Hepatocyte (in vitro differentiated cells): ENCODE measurements around the gene ULK1. TPM values are rescaled to one million over a fixed set of nuclear protein-coding genes. Genes with fewer than 3 reads are reported as not detected.

ENCODE experiments used
- DNase-seq: peaks from one replicate; pipeline ENCODE4 v3.0.0-alpha.2; 2016; ENCODE audit warnings: low spot score
- H2AFZ ChIP-seq: fragments of 200-600 bp; sonication (generic); 2 replicates; pipeline ENCODE4 v1.6.0; 2016; ENCODE audit warnings: antibody characterized with exemption, mild to moderate bottlenecking
- H3K27ac ChIP-seq: fragments of 200-600 bp; sonication (generic); 2 replicates; pipeline ENCODE4 v1.5.1; 2016; ENCODE audit warnings: mild to moderate bottlenecking
- H3K27me3 ChIP-seq: fragments of 200-600 bp; sonication (generic); 2 replicates; pipeline ENCODE4 v1.6.1; 2016
- H3K36me3 ChIP-seq: fragments of 200-600 bp; sonication (generic); replicated peaks from 2 replicates; pipeline ENCODE4 v1.5.1; 2016; ENCODE audit warnings: low read depth; ENCODE audit not compliant: insufficient read depth
- H3K4me1 ChIP-seq: fragments of 200-600 bp; sonication (generic); 2 replicates; pipeline ENCODE4 v1.5.1; 2016; ENCODE audit warnings: mild to moderate bottlenecking, moderate library complexity; ENCODE audit not compliant: insufficient read depth
- H3K4me2 ChIP-seq: fragments of 200-600 bp; sonication (generic); 2 replicates; pipeline ENCODE4 v1.6.0; 2016
- H3K4me3 ChIP-seq: fragments of 200-600 bp; sonication (generic); 2 replicates; pipeline ENCODE4 v1.5.1; 2016; ENCODE audit warnings: mild to moderate bottlenecking
- H3K79me2 ChIP-seq: fragments of 200-600 bp; sonication (generic); 2 replicates; pipeline ENCODE4 v1.6.0; 2017; ENCODE audit warnings: mild to moderate bottlenecking
- H3K9me2 ChIP-seq: fragments of 200-600 bp; sonication (generic); replicated peaks from 2 replicates; pipeline ENCODE4 v1.6.0; 2017; ENCODE audit warnings: mild to moderate bottlenecking; ENCODE audit not compliant: insufficient read depth
- H3K9me3 ChIP-seq: fragments of 200-600 bp; sonication (generic); 2 replicates; pipeline ENCODE4 v1.5.1; 2016; ENCODE audit warnings: low read depth, mild to moderate bottlenecking
- H4K20me1 ChIP-seq: fragments of 200-600 bp; sonication (generic); 2 replicates; pipeline ENCODE4 v1.6.0; 2016; ENCODE audit warnings: mild to moderate bottlenecking; ENCODE audit not compliant: insufficient read depth, poor library complexity, severe bottlenecking
- CTCF ChIP-seq: fragments of 200-600 bp; sonication (generic); IDR thresholded peaks from 2 replicates; pipeline ENCODE4 v1.5.1; 2016; ENCODE audit warnings: antibody characterized with exemption, mild to moderate bottlenecking; ENCODE audit not compliant: poor library complexity
- EZH2 ChIP-seq: fragments of 200-600 bp; sonication (generic); IDR thresholded peaks from 2 replicates; pipeline ENCODE4 v1.6.1; 2016; ENCODE audit warnings: antibody characterized with exemption, mild to moderate bottlenecking, borderline replicate concordance
- EZH2phosphoT487 ChIP-seq: fragments of 200-600 bp; sonication (generic); IDR thresholded peaks from one replicate; pipeline ENCODE4 v1.6.1; 2018; ENCODE audit warnings: antibody characterized with exemption, mild to moderate bottlenecking, low read depth, moderate library complexity; ENCODE audit not compliant: unreplicated experiment, severe bottlenecking
- WGBS: methylation state at CpG from one replicate; pipeline ENCODE4 v1.1.6; 2016; ENCODE audit warnings: low lambda C conversion rate; ENCODE audit errors: missing lambda C conversion rate; 5-methylcytosine and 5-hydroxymethylcytosine counted together
- polyA plus RNA-seq: library from polyadenylated mRNA; unstranded; fragments of >200 nt; fragmentation: Nextera tagmentation; extraction: Ambion mirVana; gene quantifications from 2 replicates; pipeline ENCODE4 v1.2.1, GENCODE V29; 2016
- total RNA-seq: library from RNA; depleted of rRNA; stranded (reverse); fragments of >200 nt; gene quantifications from 2 replicates; pipeline ENCODE4 v1.2.3, GENCODE V29; 2014

ULK1 gene
- total and polyA plus RNA-seq, 2 experiments from 2014 or later, result 9.4 to 11.0 TPM

GRCh38 chr12:131853832-131854797 lies 40.3 kb upstream of the ULK1 start:
- WGBS, result 91% methylated on average over 35 of the region's 35 CpGs
- Histone ChIP-seq H3K27me3 (no peaks in the 10 kb centered on the region), H3K79me2 (no peaks in the 10 kb centered on the region), H3K27ac (no peak overlapping the region), H3K4me3 (no peak overlapping the region), H3K36me3 (no peaks in the 10 kb centered on the region), H3K4me1 (no peaks in the 10 kb centered on the region), H3K9me3 (no peaks in the 10 kb centered on the region), H4K20me1 (no peaks in the 10 kb centered on the region), H3K4me2 (no peak overlapping the region), H3K9me2 (no peaks in the 10 kb centered on the region), H2AFZ (no peak overlapping the region)
- DNase-seq, result no peak
- TF ChIP-seq EZH2 (no peak), EZH2phosphoT487 (no peak)

GRCh38 chr12:131854861-131855476 lies 39.5 kb upstream of the ULK1 start:
- Histone ChIP-seq H3K9me3 (no peaks in the 10 kb centered on the region), H3K9me2 (no peaks in the 10 kb centered on the region), H3K4me2 (no peak overlapping the region), H3K27ac (no peak overlapping the region), H3K79me2 (no peaks in the 10 kb centered on the region), H3K36me3 (no peaks in the 10 kb centered on the region), H3K4me1 (peaks cover 7% of the 10 kb centered on the region), H3K4me3 (no peak overlapping the region), H4K20me1 (no peaks in the 10 kb centered on the region), H2AFZ (no peak overlapping the region), H3K27me3 (no peaks in the 10 kb centered on the region)
- TF ChIP-seq EZH2phosphoT487 (no peak), EZH2 (no peak), CTCF (no peak)
- 92% methylated on average over 16 of the region's 16 CpGs for WGBS
- no peak for DNase-seq

GRCh38 chr12:131855521-131856142 lies 38.8 kb upstream of the ULK1 start:
- Histone ChIP-seq H3K9me3 (no peaks in the 10 kb centered on the region), H3K4me3 (no peak overlapping the region), H3K79me2 (no peaks in the 10 kb centered on the region), H3K4me2 (no peak overlapping the region), H2AFZ (no peak overlapping the region), H3K9me2 (no peaks in the 10 kb centered on the region), H3K4me1 (peaks cover 14% of the 10 kb centered on the region), H3K27me3 (no peaks in the 10 kb centered on the region), H4K20me1 (no peaks in the 10 kb centered on the region), H3K27ac (no peak overlapping the region), H3K36me3 (no peaks in the 10 kb centered on the region)
- TF ChIP-seq EZH2, result no peak
- no peak for TF ChIP-seq EZH2phosphoT487
- 65% methylated on average over 28 of the region's 30 CpGs for WGBS
- no peak for DNase-seq

GRCh38 chr12:131856366-131857097 lies 37.9 kb upstream of the ULK1 start:
- Histone ChIP-seq H3K9me3 (no peaks in the 10 kb centered on the region), H3K4me2 (no peak overlapping the region), H3K9me2 (no peaks in the 10 kb centered on the region), H3K36me3 (no peaks in the 10 kb centered on the region), H4K20me1 (no peaks in the 10 kb centered on the region), H3K27ac (no peak overlapping the region), H3K79me2 (no peaks in the 10 kb centered on the region), H3K4me1 (peaks cover 20% of the 10 kb centered on the region), H3K27me3 (no peaks in the 10 kb centered on the region), H2AFZ (no peak overlapping the region), H3K4me3 (no peak overlapping the region)
- TF ChIP-seq CTCF, result no peak
- TF ChIP-seq EZH2phosphoT487, result no peak
- no peak for TF ChIP-seq EZH2
- DNase-seq, result no peak
- WGBS, result 94% methylated on average over 10 of the region's 10 CpGs
